HG03442 (cell line): ENCODE results near the gene NPEPPS.
"Not testable (repeated sequence)": the region's sequence is repeated elsewhere in the genome, so short reads cannot be mapped to it uniquely, and the experiment has no call there.

ENCODE experiments used
- ATAC-seq: cut with Tn5 transposase; IDR thresholded peaks from one replicate; pipeline ENCODE4 v1.9.1; 2021; ENCODE audit warnings: mild to moderate bottlenecking, moderate library complexity; ENCODE audit not compliant: unreplicated experiment

The NPEPPS gene

GRCh38 chr17:47530557-47531232, at the start of gene NPEPPS:
Gene NPEPPS (plus strand): TSS chr17:47531108. CDS start chr17:47531301, 193 bp downstream.
- ATAC-seq = peak; percentile 80

GRCh38 chr17:47491841-47492212, 39.1 kb upstream of the NPEPPS start:
- ATAC-seq = peak; percentile 7

GRCh38 chr17:47499074-47499473, 31.8 kb upstream of the NPEPPS start:
- ATAC-seq = not testable (repeated sequence)

GRCh38 chr17:47499494-47499893, 31.4 kb upstream of the NPEPPS start:
- not testable (repeated sequence) for ATAC-seq

- not testable (repeated sequence) for ATAC-seq
These were observed 30.3 kb upstream of the NPEPPS start for GRCh38 chr17:47500620-47501019.

GRCh38 chr17:47502122-47502731, 28.7 kb upstream of the NPEPPS start:
- ATAC-seq = peak; percentile 50

GRCh38 chr17:47502776-47503455, 28.0 kb upstream of the NPEPPS start:
- not testable (repeated sequence) for ATAC-seq

GRCh38 chr17:47511701-47512146, 19.2 kb upstream of the NPEPPS start:
- ATAC-seq = not testable (repeated sequence)

- ATAC-seq = not testable (repeated sequence)
These were observed 17.6 kb upstream of the NPEPPS start for GRCh38 chr17:47513301-47513700.

GRCh38 chr17:47518880-47519279, 12.0 kb upstream of the NPEPPS start:
- not testable (repeated sequence) for ATAC-seq

GRCh38 chr17:47519365-47519764, 11.5 kb upstream of the NPEPPS start:
- not testable (repeated sequence) for ATAC-seq

GRCh38 chr17:47520279-47520678, 10.6 kb upstream of the NPEPPS start:
- not testable (repeated sequence) for ATAC-seq

- not testable (repeated sequence) for ATAC-seq
These were observed 9.5 kb upstream of the NPEPPS start for GRCh38 chr17:47521434-47521833.

GRCh38 chr17:47522341-47522740, 8.6 kb upstream of the NPEPPS start:
- not testable (repeated sequence) for ATAC-seq

- ATAC-seq = peak; percentile 16
These were observed 419 bp downstream of the NPEPPS start for GRCh38 chr17:47531233-47531820.

GRCh38 chr17:47539085-47539484, 8.2 kb downstream of the NPEPPS start:
- not testable (repeated sequence) for ATAC-seq

GRCh38 chr17:47541676-47542075, 10.8 kb downstream of the NPEPPS start:
- not testable (repeated sequence) for ATAC-seq

- ATAC-seq = not testable (repeated sequence)
These were observed 13.4 kb downstream of the NPEPPS start for GRCh38 chr17:47544327-47544726.

GRCh38 chr17:47554733-47555132, 23.8 kb downstream of the NPEPPS start:
- not testable (repeated sequence) for ATAC-seq

- ATAC-seq = not testable (repeated sequence)
These were observed 25.2 kb downstream of the NPEPPS start for GRCh38 chr17:47556108-47556507.

- not testable (repeated sequence) for ATAC-seq
These were observed 29.7 kb downstream of the NPEPPS start for GRCh38 chr17:47560517-47561043.
